C4-2B (cell line): ENCODE measurements around the gene PLBD2.

Experiments used
- H3K27ac ChIP-seq: fragments of 450-650 bp; 2 replicates; pipeline ENCODE4 v1.5.1; 2017
- ZFX ChIP-seq: fragments of 450-650 bp; IDR thresholded peaks from 2 replicates; pipeline ENCODE4 v1.6.1; 2017
- TF ChIP-seq, protein P1 (sequence below): fragments of 450-650 bp; conservative IDR thresholded peaks from 2 replicates; pipeline ENCODE4 v1.5.1; 2017; ENCODE audit warnings: mild to moderate bottlenecking

Gene PLBD2

DNA sequence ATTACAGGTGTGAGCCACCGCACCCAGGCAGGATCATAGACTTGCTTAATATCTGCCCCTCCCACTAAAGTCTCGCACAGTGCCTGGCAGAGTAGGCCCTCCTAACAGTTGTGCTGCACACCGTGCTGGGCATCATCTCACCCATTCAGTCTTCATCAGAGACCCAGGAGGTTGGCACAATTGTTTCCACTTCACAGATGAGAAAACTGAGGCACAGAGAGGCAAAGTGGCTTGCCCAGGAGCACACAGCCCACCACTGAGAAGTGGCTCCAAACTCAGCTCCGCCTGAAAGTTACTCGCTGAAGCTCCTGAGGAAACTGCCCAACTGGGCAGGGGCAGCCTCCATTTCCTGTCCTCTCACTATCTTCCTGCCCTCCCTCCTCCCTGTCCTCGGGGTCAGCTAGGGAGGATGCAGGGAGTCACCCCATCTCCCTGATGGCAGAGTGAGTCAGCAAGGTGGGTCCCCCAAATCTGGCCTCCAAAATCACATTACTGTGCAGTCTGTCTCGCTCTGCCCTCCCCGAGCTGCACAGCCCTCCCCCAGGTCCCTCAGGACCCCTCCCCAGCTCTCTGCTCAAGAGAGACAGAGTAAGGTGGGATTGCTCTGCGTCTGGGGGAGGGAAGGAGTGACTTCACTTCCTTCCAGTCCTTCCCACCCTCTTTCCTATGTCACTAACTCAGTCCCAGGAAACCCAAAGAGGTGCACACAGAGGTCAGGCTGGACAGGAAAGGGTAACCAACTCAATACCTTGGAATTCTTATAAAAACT is 29.2 kb upstream of the PLBD2 start:
- TF ChIP-seq, protein P1, sequence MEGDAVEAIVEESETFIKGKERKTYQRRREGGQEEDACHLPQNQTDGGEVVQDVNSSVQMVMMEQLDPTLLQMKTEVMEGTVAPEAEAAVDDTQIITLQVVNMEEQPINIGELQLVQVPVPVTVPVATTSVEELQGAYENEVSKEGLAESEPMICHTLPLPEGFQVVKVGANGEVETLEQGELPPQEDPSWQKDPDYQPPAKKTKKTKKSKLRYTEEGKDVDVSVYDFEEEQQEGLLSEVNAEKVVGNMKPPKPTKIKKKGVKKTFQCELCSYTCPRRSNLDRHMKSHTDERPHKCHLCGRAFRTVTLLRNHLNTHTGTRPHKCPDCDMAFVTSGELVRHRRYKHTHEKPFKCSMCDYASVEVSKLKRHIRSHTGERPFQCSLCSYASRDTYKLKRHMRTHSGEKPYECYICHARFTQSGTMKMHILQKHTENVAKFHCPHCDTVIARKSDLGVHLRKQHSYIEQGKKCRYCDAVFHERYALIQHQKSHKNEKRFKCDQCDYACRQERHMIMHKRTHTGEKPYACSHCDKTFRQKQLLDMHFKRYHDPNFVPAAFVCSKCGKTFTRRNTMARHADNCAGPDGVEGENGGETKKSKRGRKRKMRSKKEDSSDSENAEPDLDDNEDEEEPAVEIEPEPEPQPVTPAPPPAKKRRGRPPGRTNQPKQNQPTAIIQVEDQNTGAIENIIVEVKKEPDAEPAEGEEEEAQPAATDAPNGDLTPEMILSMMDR, result no peak
- no peak for TF ChIP-seq ZFX
- H3K27ac ChIP-seq, result no peak overlapping the region

DNA sequence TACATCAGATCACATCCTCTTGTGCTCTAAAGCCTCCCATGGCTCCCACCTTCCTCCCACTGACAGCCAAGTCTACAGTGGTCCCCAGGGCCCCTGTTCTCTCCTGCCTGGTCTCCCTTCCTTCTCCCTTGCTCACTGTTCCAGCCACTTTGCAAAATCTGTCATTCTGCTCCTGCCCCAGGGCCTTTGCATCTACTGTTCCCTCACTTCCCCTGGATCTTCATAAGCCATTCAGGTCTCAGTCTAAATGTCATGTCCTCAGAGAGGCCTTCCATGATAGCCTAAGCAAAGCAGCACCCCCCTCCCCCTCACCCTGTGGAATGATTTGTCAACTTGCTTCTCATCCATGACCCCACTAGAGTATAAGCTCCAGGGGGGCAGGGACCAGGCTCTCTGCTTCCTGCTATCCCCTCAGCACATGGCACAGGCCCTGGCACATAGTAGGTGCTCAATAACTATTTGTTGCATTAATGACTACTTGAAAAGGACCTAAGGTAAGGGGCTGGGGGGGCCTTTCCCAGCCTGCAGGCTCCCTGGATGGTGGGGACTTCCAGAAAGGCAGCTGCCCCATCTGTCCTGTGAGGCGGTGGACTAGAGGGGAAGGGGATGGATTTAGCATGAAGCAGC is 28.5 kb upstream of the PLBD2 start:
- TF ChIP-seq ZFX, result no peak
- TF ChIP-seq, protein P1, result no peak
- H3K27ac ChIP-seq, result no peak overlapping the region

DNA sequence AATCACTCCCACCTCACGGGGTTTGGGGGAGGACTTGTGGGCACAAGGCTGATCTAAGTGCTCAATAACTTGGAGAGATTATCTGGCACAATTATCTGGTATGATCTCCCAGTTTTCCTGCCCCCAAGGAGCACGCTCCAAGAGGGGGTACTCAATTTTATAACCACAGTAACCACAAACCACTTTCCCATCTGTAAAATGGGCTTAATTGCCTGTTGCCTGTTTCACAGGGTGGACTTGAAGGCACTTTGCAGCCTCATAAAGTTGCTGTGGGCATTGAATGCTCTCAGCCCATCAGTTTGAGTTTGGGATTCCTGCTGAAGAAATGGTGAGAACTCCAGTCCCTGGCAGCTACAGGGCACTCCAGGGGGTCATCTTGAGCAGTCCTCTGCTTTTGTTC is 27.9 kb upstream of the PLBD2 start:
- no peak overlapping the region for H3K27ac ChIP-seq
- TF ChIP-seq, protein P1, result no peak
- no peak for TF ChIP-seq ZFX

DNA sequence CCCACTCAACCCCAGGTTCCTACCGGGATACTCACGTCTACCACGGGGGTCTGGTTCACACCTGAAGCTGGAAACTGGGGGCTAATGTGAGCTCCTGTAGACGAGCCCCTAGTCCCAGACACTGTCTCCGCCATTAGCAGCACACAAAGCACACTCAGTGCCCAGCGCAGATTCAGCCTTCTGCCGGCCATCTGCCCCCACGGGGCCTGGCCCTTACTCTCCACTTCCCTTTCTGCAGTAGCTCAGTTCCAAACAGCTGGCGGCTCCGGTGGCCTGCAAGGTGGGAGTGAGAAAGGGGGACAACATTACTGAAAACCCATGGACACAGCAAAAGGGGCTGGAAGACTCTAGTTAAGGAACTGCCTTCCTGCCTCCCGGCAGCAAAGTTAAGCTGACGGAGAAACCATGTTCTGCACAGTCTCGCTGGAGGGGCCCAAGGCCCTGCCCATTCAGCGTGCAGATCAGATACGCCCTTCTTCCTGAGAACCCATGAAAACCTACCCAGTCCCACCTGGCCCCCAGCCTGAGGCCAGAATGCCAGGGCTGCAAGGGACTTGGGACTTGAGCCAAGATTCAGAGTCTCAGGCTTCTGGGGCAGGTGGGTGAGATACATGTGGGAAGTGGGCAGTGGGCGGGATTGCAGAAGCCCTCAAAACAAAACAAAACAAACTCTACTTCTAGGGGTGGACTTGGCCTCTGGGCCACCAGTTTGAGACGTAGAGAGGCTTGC is 25.5 kb upstream of the PLBD2 start:
- no peak overlapping the region for H3K27ac ChIP-seq
- TF ChIP-seq, protein P1, result no peak
- no peak for TF ChIP-seq ZFX

DNA sequence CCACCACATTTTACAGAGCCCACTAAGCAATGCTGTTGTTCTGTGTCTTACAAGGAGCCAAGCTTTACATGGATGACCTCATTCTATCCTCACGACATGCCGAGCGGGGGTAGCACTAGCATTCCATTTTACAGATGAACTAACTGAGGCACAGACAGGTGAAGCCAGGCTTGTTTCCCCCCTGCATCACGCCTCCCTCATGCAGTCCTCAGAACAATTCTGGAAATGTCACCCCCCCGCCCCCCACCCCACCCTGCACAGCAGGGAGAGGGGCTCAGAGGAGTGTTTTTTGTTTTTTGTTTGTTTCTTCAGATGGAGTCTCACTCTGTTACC is 25.0 kb upstream of the PLBD2 start:
- H3K27ac ChIP-seq, result no peak overlapping the region
- no peak for TF ChIP-seq ZFX
- TF ChIP-seq, protein P1, result no peak

DNA sequence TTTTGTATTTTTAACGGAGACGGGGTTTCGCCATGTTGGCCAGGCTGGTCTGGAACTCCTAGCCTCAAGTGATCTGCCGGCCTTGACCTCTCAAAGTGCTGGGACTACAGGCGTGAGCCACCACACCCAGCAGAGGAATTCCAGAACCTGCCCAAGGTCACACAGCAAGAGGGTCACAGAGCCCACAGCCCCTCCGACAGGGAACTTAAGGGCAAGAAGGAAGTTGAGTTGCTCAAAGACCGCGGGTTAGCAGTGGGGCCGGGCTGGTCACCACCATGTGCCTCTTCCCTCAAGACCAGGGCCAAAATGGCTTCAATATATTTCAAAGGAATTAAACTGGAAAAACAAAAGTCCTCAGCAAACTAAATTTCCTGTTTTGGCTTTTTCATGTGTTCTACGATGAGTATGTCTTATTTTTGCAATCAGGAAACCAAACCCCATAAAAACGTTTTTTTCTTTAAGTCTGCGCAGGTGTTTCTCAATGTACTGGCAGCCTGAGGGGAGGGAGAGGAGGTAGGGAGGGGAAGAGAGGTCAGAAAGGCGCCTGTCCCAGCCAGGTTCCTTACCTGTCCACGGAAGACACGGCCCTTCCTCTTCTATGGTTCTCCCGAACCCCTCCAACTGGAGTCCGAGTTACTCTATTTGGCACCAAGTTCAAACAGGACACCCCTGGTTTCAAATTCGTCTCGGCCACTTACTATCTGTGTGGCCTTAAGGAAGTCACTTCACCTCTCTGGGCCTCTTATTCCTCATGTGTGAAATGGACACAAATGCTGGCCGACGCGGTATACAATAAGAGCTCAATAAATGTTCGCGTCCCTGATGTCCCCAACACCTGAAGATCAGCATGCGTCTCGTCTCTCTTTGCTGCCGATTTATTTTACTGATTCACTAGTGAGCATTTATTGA is 24.3 kb upstream of the PLBD2 start:
- H3K27ac ChIP-seq, result peak overlapping the region; percentile 51
- no peak for TF ChIP-seq ZFX
- TF ChIP-seq, protein P1, result no peak
